Measurements from ENCODE around the gene KIAA0232. TPM values are rescaled to one million over a fixed set of nuclear protein-coding genes. Genes with fewer than 3 reads are reported as not detected.

KIAA0232 gene
- total RNA-seq, 1 experiment from 2014 or later = 15.6 TPM

DNA sequence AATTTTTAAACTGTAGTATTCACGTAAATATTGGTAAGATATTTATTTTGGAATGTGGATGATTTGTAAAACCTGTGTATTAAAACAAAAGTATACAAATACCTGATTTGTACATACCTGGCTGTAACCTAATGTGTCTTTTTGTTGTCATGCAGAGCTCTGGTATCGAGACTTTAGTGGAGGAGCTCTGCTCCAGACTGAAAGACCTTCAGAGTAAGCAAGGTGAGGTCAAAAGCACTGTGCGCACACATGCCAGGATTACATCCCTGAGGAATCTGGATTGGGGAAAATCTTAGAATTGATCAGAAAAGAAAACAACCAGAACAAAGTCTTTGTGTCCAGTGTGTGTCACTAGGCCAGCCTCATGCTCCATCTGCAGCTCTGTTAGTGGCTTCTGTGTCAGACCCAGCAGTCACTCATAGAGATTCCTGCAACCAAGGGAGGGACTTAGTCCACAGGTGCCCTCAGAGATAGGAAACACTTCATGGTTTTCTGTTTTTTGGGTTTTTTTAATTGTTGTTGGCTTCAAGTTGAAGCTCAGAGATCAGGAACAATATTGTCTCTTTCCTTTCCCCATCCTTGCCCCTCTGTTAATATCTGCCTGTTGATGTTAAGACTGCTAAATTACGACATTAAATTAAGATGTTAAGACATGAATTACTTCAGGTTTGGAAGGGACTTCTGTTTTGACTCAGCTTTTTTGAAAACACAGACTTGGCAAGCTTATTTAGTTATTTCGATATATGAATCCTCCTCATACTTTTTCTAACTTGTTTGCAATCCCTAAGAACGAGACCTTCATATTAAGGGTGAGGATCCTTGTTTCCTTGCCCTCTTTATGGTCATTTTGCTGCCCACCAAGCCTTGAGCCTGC, 74.7 kb downstream of the KIAA0232 start:
- TF ChIP-seq, protein P1, sequence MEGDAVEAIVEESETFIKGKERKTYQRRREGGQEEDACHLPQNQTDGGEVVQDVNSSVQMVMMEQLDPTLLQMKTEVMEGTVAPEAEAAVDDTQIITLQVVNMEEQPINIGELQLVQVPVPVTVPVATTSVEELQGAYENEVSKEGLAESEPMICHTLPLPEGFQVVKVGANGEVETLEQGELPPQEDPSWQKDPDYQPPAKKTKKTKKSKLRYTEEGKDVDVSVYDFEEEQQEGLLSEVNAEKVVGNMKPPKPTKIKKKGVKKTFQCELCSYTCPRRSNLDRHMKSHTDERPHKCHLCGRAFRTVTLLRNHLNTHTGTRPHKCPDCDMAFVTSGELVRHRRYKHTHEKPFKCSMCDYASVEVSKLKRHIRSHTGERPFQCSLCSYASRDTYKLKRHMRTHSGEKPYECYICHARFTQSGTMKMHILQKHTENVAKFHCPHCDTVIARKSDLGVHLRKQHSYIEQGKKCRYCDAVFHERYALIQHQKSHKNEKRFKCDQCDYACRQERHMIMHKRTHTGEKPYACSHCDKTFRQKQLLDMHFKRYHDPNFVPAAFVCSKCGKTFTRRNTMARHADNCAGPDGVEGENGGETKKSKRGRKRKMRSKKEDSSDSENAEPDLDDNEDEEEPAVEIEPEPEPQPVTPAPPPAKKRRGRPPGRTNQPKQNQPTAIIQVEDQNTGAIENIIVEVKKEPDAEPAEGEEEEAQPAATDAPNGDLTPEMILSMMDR (IDR thresholded peaks at IDR 0.05; ENCODE audit: unreplicated experiment) = no peak
- ChIA-PET POLR2A (interaction anchor here (0.6 to 1.2 kb wide), 3 partner anchors 37 to 75 kb away, joined by 3 to 4 read pairs (median 3); no protein-coding TSS in a partner anchor), CTCF (interaction anchor here (0.6 to 2.1 kb wide), 4 partner anchors 11 to 75 kb away, joined by 3 to 9 read pairs (median 4); no protein-coding TSS in a partner anchor)
- no peaks in the 10 kb centered on the region for H3K27me3 Mint-ChIP-seq (ENCODE audit: insufficient read depth, unreplicated experiment)
- intact Hi-C loops (cut with micrococcal nuclease) = no loop called here
- H3K36me3 Mint-ChIP-seq (ENCODE audit: insufficient read depth, unreplicated experiment) = peaks cover 53% of the 10 kb centered on the region
- H3K4me1 Mint-ChIP-seq (ENCODE audit: insufficient read depth, unreplicated experiment) = peaks cover 10% of the 10 kb centered on the region
- H3K4me3 Mint-ChIP-seq (ENCODE audit: unreplicated experiment) = no peak overlapping the region
- no TSS peak for BruUV-seq (replicated peaks)
- H3K9me3 Mint-ChIP-seq (ENCODE audit: unreplicated experiment) = no peaks in the 10 kb centered on the region
- no peak for DNase-seq (ENCODE audit: unreplicated experiment)
- H3K27ac Mint-ChIP-seq (ENCODE audit: low read depth, unreplicated experiment) = no peak overlapping the region

DNA sequence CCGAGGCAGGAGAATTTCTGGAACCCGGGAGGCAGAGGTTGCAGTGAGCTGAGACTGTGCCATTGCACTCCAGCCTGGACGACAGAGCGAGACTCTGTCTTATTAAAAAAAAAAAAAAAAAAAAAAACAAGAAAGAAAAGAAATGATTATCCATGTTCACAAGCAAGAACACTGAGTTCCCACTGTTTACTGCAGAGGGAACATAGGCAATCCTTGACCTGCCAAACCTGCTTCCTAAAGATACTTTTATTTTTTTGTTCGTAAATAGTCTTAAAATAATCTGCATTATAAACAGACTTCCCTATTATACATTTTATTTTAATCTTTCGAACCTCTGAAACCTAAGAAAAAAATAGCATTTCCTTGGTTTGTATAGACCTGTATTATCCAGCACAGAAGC, 76.5 kb downstream of the KIAA0232 start:
- Mint-ChIP-seq H3K4me1 (ENCODE audit: insufficient read depth, unreplicated experiment) (peaks cover 10% of the 10 kb centered on the region), H3K4me3 (ENCODE audit: unreplicated experiment) (no peak overlapping the region), H3K36me3 (ENCODE audit: insufficient read depth, unreplicated experiment) (peaks cover 62% of the 10 kb centered on the region), H3K27ac (ENCODE audit: low read depth, unreplicated experiment) (no peak overlapping the region), H3K9me3 (ENCODE audit: unreplicated experiment) (no peaks in the 10 kb centered on the region), H3K27me3 (ENCODE audit: insufficient read depth, unreplicated experiment) (no peaks in the 10 kb centered on the region)
- intact Hi-C loops (cut with micrococcal nuclease) = no loop called here
- no TSS peak for BruUV-seq (replicated peaks)
- DNase-seq (ENCODE audit: unreplicated experiment) = no peak
- ChIA-PET POLR2A (no interaction called here), CTCF (interaction anchor here (1.2 kb wide), 1 partner anchor 224 kb away, joined by 3 read pairs; no protein-coding TSS in a partner anchor)
- TF ChIP-seq, protein P1 (IDR thresholded peaks at IDR 0.05; ENCODE audit: unreplicated experiment) = no peak

DNA sequence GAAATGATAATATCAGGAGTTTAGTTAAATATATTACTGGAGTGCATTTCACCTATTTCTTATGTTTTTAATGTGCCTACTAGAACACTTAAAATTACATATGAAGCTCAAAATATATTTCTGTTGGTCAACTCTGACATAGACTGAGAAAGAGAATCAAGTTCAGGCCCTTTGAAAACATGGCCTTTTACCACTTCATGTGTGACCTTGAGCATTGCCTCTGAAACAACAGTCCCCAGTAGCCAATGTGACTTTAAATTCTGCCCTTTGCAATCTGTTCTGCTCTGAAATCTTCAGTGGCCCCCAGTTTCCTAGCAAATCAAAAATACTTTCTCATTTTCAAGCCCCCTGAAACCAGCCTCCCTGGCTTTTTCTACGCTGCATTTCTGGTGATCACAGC, 77.0 kb downstream of the KIAA0232 start:
- peaks cover 10% of the 10 kb centered on the region for H3K4me1 Mint-ChIP-seq (ENCODE audit: insufficient read depth, unreplicated experiment)
- peak overlapping the region; percentile 46 for H3K27ac Mint-ChIP-seq (ENCODE audit: low read depth, unreplicated experiment)
- BruUV-seq (replicated peaks) = no TSS peak
- DNase-seq (ENCODE audit: unreplicated experiment) = no peak
- TF ChIP-seq, protein P1 (IDR thresholded peaks at IDR 0.05; ENCODE audit: unreplicated experiment) = no peak
- H3K36me3 Mint-ChIP-seq (ENCODE audit: insufficient read depth, unreplicated experiment) = peaks cover 67% of the 10 kb centered on the region
- ChIA-PET CTCF (interaction anchor here (1.2 to 2.2 kb wide), 2 partner anchors 14 to 224 kb away, joined by 3 to 14 read pairs; no protein-coding TSS in a partner anchor), POLR2A (no interaction called here)
- H3K9me3 Mint-ChIP-seq (ENCODE audit: unreplicated experiment) = no peaks in the 10 kb centered on the region
- intact Hi-C loops (cut with micrococcal nuclease) = no loop called here
- no peak overlapping the region for H3K4me3 Mint-ChIP-seq (ENCODE audit: unreplicated experiment)
- H3K27me3 Mint-ChIP-seq (ENCODE audit: insufficient read depth, unreplicated experiment) = no peaks in the 10 kb centered on the region

DNA sequence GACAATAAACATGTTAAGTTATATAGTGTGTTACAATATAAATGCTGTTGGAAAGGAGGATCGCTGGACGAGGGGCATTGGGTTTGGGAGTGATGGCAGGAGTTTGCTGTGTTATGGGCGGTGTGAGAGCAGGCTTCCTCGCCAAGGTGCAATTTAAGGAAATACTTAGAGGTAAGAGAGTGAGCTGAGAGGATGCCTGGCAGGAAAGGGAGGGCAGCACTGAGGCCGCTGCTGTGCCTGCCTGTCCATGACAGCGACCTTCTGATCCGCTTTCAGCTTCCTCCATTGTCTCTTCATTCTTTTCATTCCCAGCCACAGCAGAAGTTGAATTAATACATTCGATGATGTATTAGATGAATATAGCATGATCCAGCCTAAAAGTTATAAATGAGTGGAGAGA, 85.9 kb downstream of the KIAA0232 start:
- no peak for DNase-seq (ENCODE audit: unreplicated experiment)
- peaks cover 81% of the 10 kb centered on the region for H3K36me3 Mint-ChIP-seq (ENCODE audit: insufficient read depth, unreplicated experiment)
- no peaks in the 10 kb centered on the region for H3K27me3 Mint-ChIP-seq (ENCODE audit: insufficient read depth, unreplicated experiment)
- no TSS peak for BruUV-seq (replicated peaks)
- H3K9me3 Mint-ChIP-seq (ENCODE audit: unreplicated experiment) = no peaks in the 10 kb centered on the region
- TF ChIP-seq, protein P1 (IDR thresholded peaks at IDR 0.05; ENCODE audit: unreplicated experiment) = no peak
- ChIA-PET CTCF (interaction anchor here (0.8 to 1.4 kb wide), 3 partner anchors 94 to 151 kb away, joined by 3 read pairs; no protein-coding TSS in a partner anchor), POLR2A (no interaction called here)
- intact Hi-C loops (cut with micrococcal nuclease) = no loop called here
- no peak overlapping the region for H3K27ac Mint-ChIP-seq (ENCODE audit: low read depth, unreplicated experiment)
- H3K4me3 Mint-ChIP-seq (ENCODE audit: unreplicated experiment) = no peak overlapping the region
- no peaks in the 10 kb centered on the region for H3K4me1 Mint-ChIP-seq (ENCODE audit: insufficient read depth, unreplicated experiment)
